Peyer's patch (tissue), 4 donors: Measurements from ENCODE around the gene ZNF726.

Experiments used
- CTCF ChIP-seq, 6 experiments: fragments of 450-650 bp in 4 of 6; fragments of 200-600 bp in 2 of 6; sonication (generic) in 1 of 6; IDR thresholded peaks; one replicate each; pipeline ENCODE4 v1.5.1; 2017 to 2019; ENCODE audit warnings: antibody characterized with exemption in 6 of 6, mild to moderate bottlenecking in 3 of 6, moderate library complexity in 1 of 6
- POLR2A ChIP-seq, 2 donors: fragments of 450-650 bp; IDR thresholded peaks; one replicate each; pipeline ENCODE4 v1.5.1; 2017; ENCODE audit warnings: antibody characterized with exemption in 2 of 2, mild to moderate bottlenecking in 2 of 2, moderate library complexity in 2 of 2

DNA sequence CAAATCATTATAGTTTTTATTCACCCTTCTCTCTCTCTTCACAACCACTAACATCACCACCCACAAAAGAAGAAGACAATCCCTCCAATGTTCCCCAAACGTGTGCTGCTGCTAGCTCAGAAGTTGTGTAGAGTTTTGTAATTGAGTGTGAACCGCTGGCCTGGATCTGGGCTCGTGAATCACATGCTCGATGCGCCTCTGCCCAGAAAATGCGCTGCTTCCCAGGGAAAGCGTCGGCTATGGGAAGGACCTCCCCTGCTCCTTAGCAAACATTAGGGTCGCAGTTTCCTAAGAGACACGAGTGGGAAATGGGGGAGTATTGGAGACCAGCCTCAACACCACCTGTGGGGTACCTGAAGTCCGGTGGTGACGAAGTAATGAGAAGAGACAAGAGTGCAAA, 38.4 kb upstream of the ZNF726 start:
- TF ChIP-seq CTCF (IDR thresholded peaks at IDR 0.05), result no peak
- no peak for TF ChIP-seq POLR2A (IDR thresholded peaks at IDR 0.05)
